Stimulated activated CD4-positive, alpha-beta T cell treated with anti-CD3 and anti-CD28 coated beads, Interleukin-2, amount 100 ng/mL, for 24 hours (primary cell): ENCODE data around the gene SCUBE2.
"Not testable (repeated sequence)": the region's sequence is repeated elsewhere in the genome, so short reads cannot be mapped to it uniquely, and the experiment has no call there.

Source experiments
- DNase-seq, 2 donors: peaks; one replicate each; pipeline ENCODE4 v3.0.0-alpha.2; 2020

Gene SCUBE2

GRCh38 chr11:9039198-9039597 is 52.2 kb downstream of the SCUBE2 start:
- DNase-seq: no peak

- no peak for DNase-seq
These were observed 52.9 kb downstream of the SCUBE2 start for GRCh38 chr11:9038541-9038940.

- no peak for DNase-seq
These were observed 53.4 kb downstream of the SCUBE2 start for GRCh38 chr11:9037963-9038362.

GRCh38 chr11:9037046-9037780 is 54.2 kb downstream of the SCUBE2 start:
- DNase-seq: no peak

GRCh38 chr11:9030601-9031000 is 60.8 kb downstream of the SCUBE2 start:
- no peak for DNase-seq

- DNase-seq: no peak
These were observed 62.0 kb downstream of the SCUBE2 start for GRCh38 chr11:9029422-9029821.

GRCh38 chr11:9028581-9028980 is 62.8 kb downstream of the SCUBE2 start:
- DNase-seq: no peak

GRCh38 chr11:9025101-9025850 is 66.1 kb downstream of the SCUBE2 start:
- no peak for DNase-seq

GRCh38 chr11:9022961-9023680 is 68.3 kb downstream of the SCUBE2 start:
- no peak for DNase-seq

GRCh38 chr11:9020916-9021315 is 70.5 kb downstream of the SCUBE2 start:
- no peak for DNase-seq

GRCh38 chr11:9019861-9020260 is 71.5 kb downstream of the SCUBE2 start:
- DNase-seq: no peak

- no peak for DNase-seq
These were observed 73.6 kb downstream of the SCUBE2 start for GRCh38 chr11:9017773-9018172.

GRCh38 chr11:9016916-9017642 is 74.3 kb downstream of the SCUBE2 start:
- no peak for DNase-seq

- peak; percentile 48 to 58 for DNase-seq
These were observed 75.7 kb downstream of the SCUBE2 start for GRCh38 chr11:9015677-9016076.

GRCh38 chr11:9014826-9015225 is 76.6 kb downstream of the SCUBE2 start:
- no peak for DNase-seq

- DNase-seq: no peak
These were observed 78.0 kb downstream of the SCUBE2 start for GRCh38 chr11:9013373-9013772.

- DNase-seq: not testable (repeated sequence)
These were observed 81.9 kb downstream of the SCUBE2 start for GRCh38 chr11:9009538-9009937.

GRCh38 chr11:9008661-9009060 is 82.7 kb downstream of the SCUBE2 start:
- DNase-seq: no peak

GRCh38 chr11:9008011-9008550 is 83.3 kb downstream of the SCUBE2 start:
- DNase-seq: no peak

- DNase-seq: no peak
These were observed 86.3 kb downstream of the SCUBE2 start for GRCh38 chr11:9005087-9005486.

- DNase-seq: peak; percentile 23 to 28
These were observed 87.0 kb downstream of the SCUBE2 start for GRCh38 chr11:9004183-9004926.
